A549 (cell line): Measurements from ENCODE around the gene ARL2. TPM values are rescaled to one million over a fixed set of nuclear protein-coding genes. Genes with fewer than 3 reads are reported as not detected.
A peak's percentile ranks its signal among the peaks of the same experiment; 100 is the strongest.

Experiments used
- ATAC-seq, 2 experiments: fragments of 200-7000 bp in 1 of 2; fragments of >200 bp in 1 of 2; cut with Nextera tagmentation in 1 of 2; cut with Tn5 transposase in 1 of 2; 3 replicates each; pipeline versions ENCODE4 v1.8.0 to v1.9.1; 2018 to 2020; ENCODE audit warnings: mild to moderate bottlenecking in 1 of 2, moderate library complexity in 1 of 2
- CTCF ChIA-PET: fragments of 300-600 bp; sonication (Branson Sonifier 250); formaldehyde crosslinking; extraction: SDS; loops from one replicate; lab custom pipeline; 2021; ENCODE audit warnings: antibody characterized with exemption, inconsistent platforms; lab: Yijun Ruan, JAX
- POLR2A ChIA-PET: fragments of 350-600 bp; formaldehyde crosslinking; extraction: SDS; loops from one replicate; lab custom pipeline; 2021; ENCODE audit warnings: antibody characterized with exemption, inconsistent platforms; lab: Yijun Ruan, JAX
- DNase-seq, 2 experiments: peaks; one replicate each; pipeline versions ENCODE4 v3.0.0 to v3.0.0-alpha.2; 2011 to 2016; ENCODE audit warnings: low read depth in 1 of 2, low spot score in 1 of 2
- FAIRE-seq: peaks from 2 replicates; lab custom pipeline; 2011; peaks lifted over from hg19 to GRCh38; lab: Jason Lieb, UNC
- H3K27ac ChIP-seq, 2 experiments: fragments of >200 bp; sonication (Bioruptor Twin); formaldehyde crosslinking; 3 replicates each; pipeline ENCODE4 v1.5.1; 2016 to 2017
- H3K4me1 ChIP-seq: fragments of >200 bp; sonication (Bioruptor Twin); formaldehyde crosslinking; 3 replicates; pipeline ENCODE4 v1.6.1; 2016
- H3K4me2 ChIP-seq: fragments of >200 bp; sonication (Bioruptor Twin); formaldehyde crosslinking; 3 replicates; pipeline ENCODE4 v1.6.1; 2016
- H3K4me3 ChIP-seq: fragments of >200 bp; sonication (Bioruptor Twin); formaldehyde crosslinking; 3 replicates; pipeline ENCODE4 v1.5.1; 2016
- H3K9me3 ChIP-seq: fragments of >200 bp; sonication (Bioruptor Twin); formaldehyde crosslinking; 3 replicates; pipeline ENCODE4 v1.6.1; 2016
- CBX8 ChIP-seq: fragments of 200-600 bp; sonication (generic); IDR thresholded peaks from 2 replicates; pipeline ENCODE4 v1.6.1; 2016
- CEBPB ChIP-seq, 2 experiments: fragments of >200 bp in 1 of 2; sonication (Bioruptor Twin) in 1 of 2; formaldehyde crosslinking in 1 of 2; IDR thresholded peaks; 2 replicates each; pipeline ENCODE4 v1.6.1; 2012 to 2016
- CHD2 ChIP-seq: fragments of 150-350 bp; IDR thresholded peaks from 2 replicates; pipeline ENCODE4 v1.6.1; 2014; ENCODE audit warnings: low read length; ENCODE audit not compliant: partially characterized antibody
- CHD4 ChIP-seq: fragments of 200-600 bp; sonication (generic); IDR thresholded peaks from 2 replicates; pipeline ENCODE4 v1.6.1; 2016; ENCODE audit warnings: antibody characterized with exemption, mild to moderate bottlenecking, borderline replicate concordance
- EHF ChIP-seq: fragments of 250-450 bp; sonication (Bioruptor Pico); IDR thresholded peaks from 2 replicates; pipeline ENCODE4 v1.5.0; 2020; ENCODE audit warnings: mild to moderate bottlenecking
- EHMT2 ChIP-seq: fragments of 200-600 bp; sonication (generic); IDR thresholded peaks from 2 replicates; pipeline ENCODE4 v1.6.1; 2016; ENCODE audit warnings: antibody characterized with exemption, low read depth, mild to moderate bottlenecking, moderate library complexity
- FOSB ChIP-seq: fragments of 250-450 bp; sonication (Bioruptor Pico); IDR thresholded peaks from 2 replicates; pipeline ENCODE4 v1.5.0; 2020; ENCODE audit warnings: mild to moderate bottlenecking, moderate library complexity
- HEYL ChIP-seq: fragments of 250-450 bp; sonication (Bioruptor Pico); IDR thresholded peaks from 2 replicates; pipeline ENCODE4 v1.8.0; 2021; ENCODE audit warnings: mild to moderate bottlenecking, moderate library complexity
- JUN ChIP-seq, 2 experiments: fragments of >200 bp; sonication (Bioruptor Twin); formaldehyde crosslinking; IDR thresholded peaks; 2 replicates in 1 of 2; 3 replicates in 1 of 2; pipeline ENCODE4 v1.6.1; 2016 to 2017
- JUNB ChIP-seq: fragments of >200 bp; sonication (Bioruptor Twin); formaldehyde crosslinking; IDR thresholded peaks from 2 replicates; pipeline ENCODE4 v1.6.1; 2016
- KDM1A ChIP-seq: fragments of 200-600 bp; sonication (generic); IDR thresholded peaks from 2 replicates; pipeline ENCODE4 v1.6.1; 2016; ENCODE audit warnings: low read depth, mild to moderate bottlenecking
- KDM5A ChIP-seq: fragments of 200-600 bp; sonication (generic); IDR thresholded peaks from 2 replicates; pipeline ENCODE4 v1.6.1; 2016; ENCODE audit warnings: antibody characterized with exemption, mild to moderate bottlenecking
- MAFK ChIP-seq: fragments of 450-650 bp; IDR thresholded peaks from 2 replicates; pipeline ENCODE4 v1.6.1; 2014; ENCODE audit not compliant: partially characterized antibody
- MAZ ChIP-seq: fragments of 150-350 bp; IDR thresholded peaks from 2 replicates; pipeline ENCODE4 v1.6.1; 2014; ENCODE audit warnings: antibody characterized with exemption, low read depth, low read length, borderline replicate concordance
- NPAS2 ChIP-seq: fragments of 250-450 bp; sonication (Bioruptor Pico); IDR thresholded peaks from 2 replicates; pipeline ENCODE4 v1.8.0; 2022; ENCODE audit warnings: mild to moderate bottlenecking, moderate library complexity, borderline replicate concordance
- PHF8 ChIP-seq: fragments of 200-600 bp; sonication (generic); IDR thresholded peaks from 2 replicates; pipeline ENCODE4 v1.6.1; 2016; ENCODE audit warnings: low read depth, mild to moderate bottlenecking, antibody characterized with exemption, moderate library complexity, borderline replicate concordance
- RAD21 ChIP-seq, 2 experiments: fragments of >200 bp in 1 of 2; sonication (Bioruptor Twin) in 1 of 2; formaldehyde crosslinking in 1 of 2; IDR thresholded peaks in 1 of 2; conservative IDR thresholded peaks in 1 of 2; 2 replicates in 1 of 2; 3 replicates in 1 of 2; pipeline ENCODE4 v1.6.1; 2012 to 2018; ENCODE audit warnings: inconsistent platforms in 1 of 2
- RARB ChIP-seq: fragments of 250-450 bp; sonication (Bioruptor Pico); IDR thresholded peaks from 2 replicates; pipeline ENCODE4 v1.8.0; 2021; ENCODE audit warnings: mild to moderate bottlenecking, moderate library complexity
- RFX5 ChIP-seq: fragments of 450-650 bp; IDR thresholded peaks from 2 replicates; pipeline ENCODE4 v1.7.1; 2014; ENCODE audit warnings: antibody characterized with exemption, mild to moderate bottlenecking, moderate library complexity
- RNF2 ChIP-seq: fragments of 200-600 bp; sonication (generic); IDR thresholded peaks from 2 replicates; pipeline ENCODE4 v1.6.1; 2016; ENCODE audit warnings: low read depth, mild to moderate bottlenecking, antibody characterized with exemption, moderate library complexity, borderline replicate concordance
- SMC3 ChIP-seq: fragments of >200 bp; sonication (Bioruptor Twin); formaldehyde crosslinking; IDR thresholded peaks from 3 replicates; pipeline ENCODE4 v1.6.1; 2018; ENCODE audit warnings: inconsistent platforms
- TP53 ChIP-seq: fragments of 250-450 bp; sonication (Bioruptor Pico); IDR thresholded peaks from 2 replicates; pipeline ENCODE4 v1.5.0; 2021; ENCODE audit warnings: mild to moderate bottlenecking, moderate library complexity
- ZC3H11A ChIP-seq: fragments of 450-650 bp; IDR thresholded peaks from 2 replicates; pipeline ENCODE4 v1.6.1; 2014; ENCODE audit warnings: antibody characterized with exemption, mild to moderate bottlenecking
- ZNF302 ChIP-seq: fragments of 250-450 bp; sonication (Bioruptor Pico); IDR thresholded peaks from 2 replicates; pipeline ENCODE4 v1.9.0; 2021; ENCODE audit warnings: inconsistent platforms, mild to moderate bottlenecking, moderate library complexity
- ZSCAN20 ChIP-seq: fragments of 250-450 bp; sonication (Bioruptor Pico); IDR thresholded peaks from 2 replicates; pipeline ENCODE4 v1.8.0; 2022; ENCODE audit warnings: mild to moderate bottlenecking, moderate library complexity
- whole genome bisulfite sequencing: methylation state at CpG from one replicate; pipeline ENCODE4 v1.1.6; 2017; ENCODE audit errors: missing lambda C conversion rate; 5-methylcytosine and 5-hydroxymethylcytosine counted together
- polyA plus RNA-seq, 4 experiments: library from polyadenylated mRNA; depleted of rRNA in 3 of 4; stranded (reverse); fragments of >200 nt; fragmentation: RNase III in 1 of 4; extraction: RNeasy Plus Mini Kit Qiagen cat#74134 plus additional on column Dnase treatment in 1 of 4; gene quantifications; 2 replicates in 3 of 4; 3 replicates in 1 of 4; pipeline ENCODE4 v1.2.3, GENCODE V29; 2011 to 2017
- TF ChIP-seq, protein P1 (sequence below): fragments of 250-450 bp; sonication (Bioruptor Pico); IDR thresholded peaks from 2 replicates; pipeline ENCODE4 v1.5.0; 2021; ENCODE audit warnings: mild to moderate bottlenecking, moderate library complexity, borderline replicate concordance
- TF ChIP-seq, protein P2 (sequence below): IDR thresholded peaks from 2 replicates; pipeline ENCODE4 v1.6.1; 2012; ENCODE audit warnings: low read depth, borderline replicate concordance
- TF ChIP-seq, protein P3 (sequence below): fragments of 200-600 bp; sonication (generic); IDR thresholded peaks from 2 replicates; pipeline ENCODE4 v1.6.1; 2016; ENCODE audit warnings: antibody characterized with exemption, mild to moderate bottlenecking, moderate library complexity
- TF ChIP-seq, protein P4 (sequence below): IDR thresholded peaks from 2 replicates; pipeline ENCODE4 v1.6.1; 2012
- TF ChIP-seq, protein P5 (sequence below): fragments of 450-650 bp; IDR thresholded peaks from 2 replicates; pipeline ENCODE4 v1.6.1; 2014; ENCODE audit warnings: antibody characterized with exemption

Gene ARL2
- polyA plus RNA-seq, 2 of the 4 experiments (the other 2 are of a cell fraction) = 129 to 160 TPM

DNA sequence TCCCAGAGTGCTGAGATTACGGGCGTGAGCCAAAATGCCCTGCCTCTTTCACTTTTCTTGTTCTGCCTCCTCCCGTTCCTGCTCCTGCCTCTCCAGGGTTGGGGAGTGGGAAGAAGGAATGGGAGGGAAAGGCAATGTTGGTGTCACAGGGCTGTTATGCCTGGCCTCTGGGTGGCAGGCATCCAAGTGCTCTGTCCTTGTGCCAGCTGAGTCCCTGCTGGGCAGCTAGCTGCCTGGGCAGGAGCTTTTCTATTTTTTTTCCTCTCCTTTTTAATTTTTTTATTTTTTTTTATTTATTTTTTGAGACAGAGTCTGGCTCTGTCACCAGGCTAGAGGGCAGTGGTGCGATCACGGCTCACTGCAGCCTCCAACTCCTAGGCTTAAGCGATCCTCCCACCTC, 23.0 kb downstream of the ARL2 start:
- no peak overlapping the region for H3K27ac ChIP-seq
- CTCF ChIA-PET = interaction anchor here (0.6 to 8.6 kb wide), 6 partner anchors 17 to 278 kb away, joined by 3 to 60 read pairs (median 4); partner anchors contain the start of gene ARL2
- no peak for FAIRE-seq
- H3K4me3 ChIP-seq = no peak overlapping the region
- 88% methylated on average over 6 of the region's 6 CpGs for WGBS
- POLR2A ChIA-PET = interaction anchor here (0.6 kb wide), 1 partner anchor 13 kb away, joined by 8 read pairs; no protein-coding TSS in a partner anchor
- H3K4me2 ChIP-seq = no peak overlapping the region
- H3K9me3 ChIP-seq = no peaks in the 10 kb centered on the region
- peaks cover 6% of the 10 kb centered on the region; the same call in 2 of the 3 replicates for H3K4me1 ChIP-seq
- no peak for ATAC-seq
- TF ChIP-seq JUN (IDR thresholded peaks at IDR 0.05) = no peak
- TF ChIP-seq RFX5 = no peak
- no peak for TF ChIP-seq EHMT2
- TF ChIP-seq CBX8 = no peak
- TF ChIP-seq, protein P1, sequence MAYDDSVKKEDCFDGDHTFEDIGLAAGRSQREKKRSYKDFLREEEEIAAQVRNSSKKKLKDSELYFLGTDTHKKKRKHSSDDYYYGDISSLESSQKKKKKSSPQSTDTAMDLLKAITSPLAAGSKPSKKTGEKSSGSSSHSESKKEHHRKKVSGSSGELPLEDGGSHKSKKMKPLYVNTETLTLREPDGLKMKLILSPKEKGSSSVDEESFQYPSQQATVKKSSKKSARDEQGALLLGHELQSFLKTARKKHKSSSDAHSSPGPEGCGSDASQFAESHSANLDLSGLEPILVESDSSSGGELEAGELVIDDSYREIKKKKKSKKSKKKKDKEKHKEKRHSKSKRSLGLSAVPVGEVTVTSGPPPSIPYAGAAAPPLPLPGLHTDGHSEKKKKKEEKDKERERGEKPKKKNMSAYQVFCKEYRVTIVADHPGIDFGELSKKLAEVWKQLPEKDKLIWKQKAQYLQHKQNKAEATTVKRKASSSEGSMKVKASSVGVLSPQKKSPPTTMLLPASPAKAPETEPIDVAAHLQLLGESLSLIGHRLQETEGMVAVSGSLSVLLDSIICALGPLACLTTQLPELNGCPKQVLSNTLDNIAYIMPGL (CRISPR knock-in tag) = no peak
- no peak for TF ChIP-seq FOSB
- no peak for TF ChIP-seq PHF8
- TF ChIP-seq RNF2 = no peak
- TF ChIP-seq NPAS2 (CRISPR knock-in tag) = no peak
- TF ChIP-seq, protein P2, sequence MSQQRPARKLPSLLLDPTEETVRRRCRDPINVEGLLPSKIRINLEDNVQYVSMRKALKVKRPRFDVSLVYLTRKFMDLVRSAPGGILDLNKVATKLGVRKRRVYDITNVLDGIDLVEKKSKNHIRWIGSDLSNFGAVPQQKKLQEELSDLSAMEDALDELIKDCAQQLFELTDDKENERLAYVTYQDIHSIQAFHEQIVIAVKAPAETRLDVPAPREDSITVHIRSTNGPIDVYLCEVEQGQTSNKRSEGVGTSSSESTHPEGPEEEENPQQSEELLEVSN = no peak
- TF ChIP-seq RAD21 (conservative IDR thresholded peaks at IDR 0.05 in 1 of 2, IDR thresholded peaks at IDR 0.05 in 1 of 2) = no peak
- no peak for TF ChIP-seq TP53 (CRISPR knock-in tag)
- TF ChIP-seq, protein P3, sequence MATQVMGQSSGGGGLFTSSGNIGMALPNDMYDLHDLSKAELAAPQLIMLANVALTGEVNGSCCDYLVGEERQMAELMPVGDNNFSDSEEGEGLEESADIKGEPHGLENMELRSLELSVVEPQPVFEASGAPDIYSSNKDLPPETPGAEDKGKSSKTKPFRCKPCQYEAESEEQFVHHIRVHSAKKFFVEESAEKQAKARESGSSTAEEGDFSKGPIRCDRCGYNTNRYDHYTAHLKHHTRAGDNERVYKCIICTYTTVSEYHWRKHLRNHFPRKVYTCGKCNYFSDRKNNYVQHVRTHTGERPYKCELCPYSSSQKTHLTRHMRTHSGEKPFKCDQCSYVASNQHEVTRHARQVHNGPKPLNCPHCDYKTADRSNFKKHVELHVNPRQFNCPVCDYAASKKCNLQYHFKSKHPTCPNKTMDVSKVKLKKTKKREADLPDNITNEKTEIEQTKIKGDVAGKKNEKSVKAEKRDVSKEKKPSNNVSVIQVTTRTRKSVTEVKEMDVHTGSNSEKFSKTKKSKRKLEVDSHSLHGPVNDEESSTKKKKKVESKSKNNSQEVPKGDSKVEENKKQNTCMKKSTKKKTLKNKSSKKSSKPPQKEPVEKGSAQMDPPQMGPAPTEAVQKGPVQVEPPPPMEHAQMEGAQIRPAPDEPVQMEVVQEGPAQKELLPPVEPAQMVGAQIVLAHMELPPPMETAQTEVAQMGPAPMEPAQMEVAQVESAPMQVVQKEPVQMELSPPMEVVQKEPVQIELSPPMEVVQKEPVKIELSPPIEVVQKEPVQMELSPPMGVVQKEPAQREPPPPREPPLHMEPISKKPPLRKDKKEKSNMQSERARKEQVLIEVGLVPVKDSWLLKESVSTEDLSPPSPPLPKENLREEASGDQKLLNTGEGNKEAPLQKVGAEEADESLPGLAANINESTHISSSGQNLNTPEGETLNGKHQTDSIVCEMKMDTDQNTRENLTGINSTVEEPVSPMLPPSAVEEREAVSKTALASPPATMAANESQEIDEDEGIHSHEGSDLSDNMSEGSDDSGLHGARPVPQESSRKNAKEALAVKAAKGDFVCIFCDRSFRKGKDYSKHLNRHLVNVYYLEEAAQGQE = no peak
- no peak for TF ChIP-seq HEYL
- no peak for TF ChIP-seq ZSCAN20
- no peak for TF ChIP-seq MAFK
- TF ChIP-seq ZC3H11A = no peak
- no peak for TF ChIP-seq MAZ
- no peak for DNase-seq

DNA sequence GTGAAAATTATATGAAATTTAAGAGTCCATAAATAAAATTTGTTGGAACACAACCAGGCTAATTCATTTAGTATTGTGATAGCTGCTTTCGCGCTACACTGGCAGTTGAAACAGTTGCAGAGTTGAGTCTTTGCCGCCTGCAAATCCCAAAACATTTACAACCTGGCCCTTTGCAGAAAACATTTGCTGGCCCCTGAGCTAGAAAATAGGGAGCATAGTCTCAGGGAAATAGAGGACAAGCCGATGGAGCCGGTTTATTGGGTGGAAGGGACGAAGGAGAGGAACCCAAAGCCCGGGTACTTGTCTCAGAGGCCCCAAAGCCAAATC, 26.5 kb downstream of the ARL2 start:
- Histone ChIP-seq H3K9me3 (no peaks in the 10 kb centered on the region), H3K4me2 (peak overlapping the region; percentile 80), H3K4me3 (peak overlapping the region; percentile 84), H3K27ac (peak overlapping the region; percentile 91 to 92), H3K4me1 (peaks cover 25% of the 10 kb centered on the region)
- ChIA-PET CTCF (interaction anchor here (0.9 to 2.1 kb wide), 7 partner anchors 13 to 238 kb away, joined by 3 to 7 read pairs (median 3); partner anchors contain the start of genes ARL2, MAP4K2, SNX15 and TM7SF2), POLR2A (interaction anchor here (1.1 to 1.4 kb wide), 2 partner anchors 13 to 29 kb away, joined by 3 to 4 read pairs; partner anchors contain the start of gene SNX15)
- DNase-seq (no peak), ATAC-seq (no peak), FAIRE-seq (no peak)
- 24% methylated on average over 7 of the region's 7 CpGs for WGBS
- TF ChIP-seq SMC3 (no peak), KDM1A (no peak), CEBPB (IDR thresholded peaks at IDR 0.05) (no peak), RNF2 (no peak), ZNF302 (no peak), FOSB (no peak), EHMT2 (no peak), JUNB (no peak), CHD2 (no peak), CHD4 (no peak), KDM5A (no peak), RARB (CRISPR knock-in tag) (no peak), EHF (CRISPR knock-in tag) (no peak)
- TF ChIP-seq, protein P4, sequence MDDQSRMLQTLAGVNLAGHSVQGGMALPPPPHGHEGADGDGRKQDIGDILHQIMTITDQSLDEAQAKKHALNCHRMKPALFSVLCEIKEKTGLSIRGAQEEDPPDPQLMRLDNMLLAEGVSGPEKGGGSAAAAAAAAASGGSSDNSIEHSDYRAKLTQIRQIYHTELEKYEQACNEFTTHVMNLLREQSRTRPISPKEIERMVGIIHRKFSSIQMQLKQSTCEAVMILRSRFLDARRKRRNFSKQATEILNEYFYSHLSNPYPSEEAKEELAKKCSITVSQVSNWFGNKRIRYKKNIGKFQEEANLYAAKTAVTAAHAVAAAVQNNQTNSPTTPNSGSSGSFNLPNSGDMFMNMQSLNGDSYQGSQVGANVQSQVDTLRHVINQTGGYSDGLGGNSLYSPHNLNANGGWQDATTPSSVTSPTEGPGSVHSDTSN = no peak
- TF ChIP-seq, protein P5, sequence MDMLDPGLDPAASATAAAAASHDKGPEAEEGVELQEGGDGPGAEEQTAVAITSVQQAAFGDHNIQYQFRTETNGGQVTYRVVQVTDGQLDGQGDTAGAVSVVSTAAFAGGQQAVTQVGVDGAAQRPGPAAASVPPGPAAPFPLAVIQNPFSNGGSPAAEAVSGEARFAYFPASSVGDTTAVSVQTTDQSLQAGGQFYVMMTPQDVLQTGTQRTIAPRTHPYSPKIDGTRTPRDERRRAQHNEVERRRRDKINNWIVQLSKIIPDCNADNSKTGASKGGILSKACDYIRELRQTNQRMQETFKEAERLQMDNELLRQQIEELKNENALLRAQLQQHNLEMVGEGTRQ = no peak
- TF ChIP-seq, protein P2 = no peak
